ENCODE results near the gene RAB43.

Gene RAB43

DNA sequence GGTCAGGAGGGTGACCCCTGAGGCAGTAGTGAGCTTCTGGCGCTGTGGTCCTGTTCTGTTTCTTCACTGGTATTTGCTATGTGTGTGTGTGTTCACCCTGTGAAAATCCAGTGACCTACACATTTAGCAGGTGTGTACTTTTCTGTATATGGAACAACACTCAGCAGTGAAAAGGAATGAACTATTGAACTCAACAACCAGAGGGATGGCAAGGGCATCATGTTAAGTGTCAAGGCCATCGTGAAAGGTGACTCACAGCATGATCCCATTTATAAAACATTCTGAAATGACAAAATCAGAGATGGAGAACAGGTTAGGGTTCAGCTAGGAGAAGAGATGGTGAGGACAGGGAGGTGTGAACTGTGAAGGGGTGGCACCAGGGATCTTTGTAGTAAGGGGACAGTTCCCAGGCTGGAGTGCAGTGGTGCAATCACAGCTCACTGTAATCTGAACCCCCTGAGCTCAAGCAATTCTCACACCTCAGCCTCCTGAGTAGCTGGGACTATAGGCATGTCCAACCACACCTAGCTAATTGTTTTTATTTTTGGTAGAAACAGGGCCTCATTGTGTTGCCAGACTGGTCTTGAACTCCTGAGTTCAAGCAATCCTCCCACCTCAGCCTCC lies 10.0 kb upstream of the RAB43 start:
- no peaks in the 10 kb centered on the region for H3K27me3 Mint-ChIP-seq
- no peak for DNase-seq

DNA sequence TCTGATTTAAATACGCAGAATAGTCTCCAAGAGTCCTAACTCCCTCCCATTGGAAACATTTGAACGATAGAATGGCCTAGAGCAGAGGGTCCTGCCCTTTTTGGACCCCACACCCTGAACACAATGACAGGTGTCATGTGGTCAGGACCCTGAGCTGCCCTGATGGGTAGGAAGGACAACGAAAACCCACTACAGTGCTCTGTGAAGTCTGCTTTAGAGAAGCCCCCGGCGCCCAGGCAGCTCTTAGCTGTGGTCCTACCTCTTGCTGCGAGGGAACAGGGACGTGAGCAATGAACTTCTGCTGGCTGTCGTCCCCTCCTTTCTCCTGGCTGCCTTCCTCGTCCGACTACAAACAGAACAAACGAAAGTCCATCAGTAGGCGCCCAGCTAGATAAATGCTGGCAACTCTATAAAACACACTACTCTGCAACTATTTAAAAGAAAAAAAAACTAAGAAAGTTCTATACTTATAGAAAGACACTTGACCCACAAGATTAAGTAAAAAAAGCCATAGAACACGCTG lies 8.7 kb upstream of the RAB43 start:
- no peaks in the 10 kb centered on the region for H3K27me3 Mint-ChIP-seq
- H3K36me3 Mint-ChIP-seq, result peaks cover 52% of the 10 kb centered on the region
- DNase-seq, result no peak
- peaks cover 6% of the 10 kb centered on the region for H3K4me1 Mint-ChIP-seq
- H3K4me3 Mint-ChIP-seq, result no peak overlapping the region
- no peaks in the 10 kb centered on the region for H3K9me3 Mint-ChIP-seq
- CTCF ChIA-PET, result interaction anchor here (1.1 kb wide), 1 partner anchor 77 kb away, joined by 4 read pairs; no protein-coding TSS in a partner anchor
- no peak overlapping the region for H3K27ac Mint-ChIP-seq

More for the DNA sequence above, 10.0 kb upstream of the RAB43 start:
- H3K27ac Mint-ChIP-seq, result no peak overlapping the region
- no peaks in the 10 kb centered on the region for H3K9me3 Mint-ChIP-seq
- H3K4me3 Mint-ChIP-seq, result no peak overlapping the region
- CTCF ChIA-PET, result interaction anchor here (0.6 to 1.5 kb wide), 3 partner anchors 9 to 80 kb away, joined by 3 to 7 read pairs (median 4); no protein-coding TSS in a partner anchor
- peaks cover 6% of the 10 kb centered on the region for H3K4me1 Mint-ChIP-seq
- peaks cover 54% of the 10 kb centered on the region for H3K36me3 Mint-ChIP-seq

DNA sequence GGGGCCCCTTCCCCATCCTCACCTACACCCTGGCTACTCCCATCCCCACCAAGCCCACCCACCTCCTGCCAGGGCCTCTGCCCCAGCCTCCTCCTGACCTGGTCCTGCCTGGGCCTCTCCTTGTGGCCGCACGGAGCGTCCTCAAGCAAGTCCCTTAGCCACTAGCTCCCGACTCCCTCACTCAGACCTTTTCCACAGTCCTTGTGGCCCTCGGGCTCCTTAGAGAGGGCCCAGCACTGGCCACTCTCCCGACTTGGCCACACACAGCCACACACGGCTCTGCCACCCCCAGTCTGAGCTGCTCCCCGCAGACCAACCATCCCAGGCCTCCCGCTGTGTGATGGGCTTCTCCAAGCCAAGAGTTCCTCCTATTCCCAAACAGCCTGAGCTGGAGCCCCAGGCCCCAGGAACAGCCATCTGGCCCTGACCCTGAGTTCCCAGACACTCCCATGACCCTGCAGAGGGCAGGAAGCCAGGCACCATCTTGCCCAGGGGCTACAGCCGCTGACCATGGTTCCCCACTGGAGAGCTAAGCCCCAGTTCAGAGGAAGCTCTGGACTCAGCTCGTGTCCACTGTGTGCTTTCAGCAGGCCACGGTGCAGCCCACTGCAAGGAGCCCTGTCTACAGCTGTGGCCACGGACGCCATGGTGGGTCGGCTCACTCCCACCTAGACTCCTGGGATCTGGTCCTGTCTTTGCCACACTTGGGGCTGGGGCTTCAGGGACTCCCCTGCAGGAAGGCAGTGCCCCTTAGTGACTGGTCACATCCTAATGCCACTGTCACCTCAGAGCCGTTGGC lies 7.0 kb upstream of the RAB43 start:
- CTCF ChIA-PET, result interaction anchor here (0.6 to 1.2 kb wide), 2 partner anchors 75 to 117 kb away, joined by 3 read pairs; no protein-coding TSS in a partner anchor
- Mint-ChIP-seq H3K4me3 (no peak overlapping the region), H3K27me3 (no peaks in the 10 kb centered on the region), H3K36me3 (peaks cover 43% of the 10 kb centered on the region), H3K27ac (no peak overlapping the region), H3K9me3 (no peaks in the 10 kb centered on the region), H3K4me1 (peaks cover 6% of the 10 kb centered on the region)
- DNase-seq, result no peak

DNA sequence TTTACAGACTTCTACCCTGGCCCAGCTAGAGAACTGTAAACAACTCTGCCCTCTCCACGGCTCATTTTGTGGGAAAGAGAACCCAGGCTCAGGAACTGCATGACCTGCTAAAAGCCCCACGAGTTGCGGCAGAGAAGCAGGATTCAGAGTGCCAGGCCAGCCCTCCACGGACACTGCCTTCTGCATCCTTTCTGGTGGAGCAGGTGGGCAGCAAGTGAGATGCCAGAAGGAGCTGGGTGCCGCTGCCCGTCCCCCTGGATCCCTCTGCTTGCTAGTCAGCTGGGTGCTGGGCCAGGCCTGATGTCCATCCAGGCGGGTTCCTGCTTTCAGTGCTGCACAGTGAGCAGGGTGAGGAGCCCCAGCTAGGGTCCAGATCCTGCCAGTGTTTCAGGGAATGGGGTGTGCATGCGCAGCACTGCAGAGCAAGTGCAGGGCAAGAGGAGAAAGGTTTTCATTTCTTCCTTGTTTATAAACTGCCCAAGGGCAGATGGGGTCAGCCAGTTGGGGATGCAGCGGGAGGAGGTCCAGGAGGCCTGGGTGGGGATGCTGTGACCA lies 5.2 kb upstream of the RAB43 start:
- CTCF ChIA-PET, result interaction anchor here (1.2 kb wide), 1 partner anchor 73 kb away, joined by 4 read pairs; no protein-coding TSS in a partner anchor
- Mint-ChIP-seq H3K36me3 (peaks cover 27% of the 10 kb centered on the region), H3K27ac (no peak overlapping the region), H3K4me3 (no peak overlapping the region), H3K9me3 (no peaks in the 10 kb centered on the region), H3K27me3 (no peaks in the 10 kb centered on the region), H3K4me1 (peaks cover 15% of the 10 kb centered on the region)
- no peak for DNase-seq

- DNase-seq, result no peak
- H3K4me1 Mint-ChIP-seq, result peaks cover 22% of the 10 kb centered on the region
- CTCF ChIA-PET, result interaction anchor here (0.8 to 6.0 kb wide), 6 partner anchors 9 to 153 kb away, joined by 3 to 60 read pairs (median 4); no protein-coding TSS in a partner anchor
- peak overlapping the region; percentile 78 for H3K4me3 Mint-ChIP-seq
- H3K9me3 Mint-ChIP-seq, result no peaks in the 10 kb centered on the region
- H3K36me3 Mint-ChIP-seq, result peaks cover 30% of the 10 kb centered on the region
- peak overlapping the region; percentile 82 for H3K27ac Mint-ChIP-seq
- H3K27me3 Mint-ChIP-seq, result no peaks in the 10 kb centered on the region
Observed at GRCh38 chr3:129123314-129124060, 1.9 kb upstream of the RAB43 start.

- DNase-seq, result no peak
- CTCF ChIA-PET, result interaction anchor here (0.6 to 6.0 kb wide), 9 partner anchors 10 to 247 kb away, joined by 3 to 60 read pairs (median 4); a partner anchor contains a TSS
- peak overlapping the region; percentile 78 for H3K4me3 Mint-ChIP-seq
- H3K27ac Mint-ChIP-seq, result peak overlapping the region; percentile 82
- peaks cover 32% of the 10 kb centered on the region for H3K4me1 Mint-ChIP-seq
- peaks cover 33% of the 10 kb centered on the region for H3K36me3 Mint-ChIP-seq
- no peaks in the 10 kb centered on the region for H3K27me3 Mint-ChIP-seq
- H3K9me3 Mint-ChIP-seq, result no peaks in the 10 kb centered on the region
Observed at GRCh38 chr3:129122412-129123011, 908 bp upstream of the RAB43 start.

GRCh38 chr3:129121016-129121791 lies 400 bp downstream of the RAB43 start:
- Mint-ChIP-seq H3K36me3 (peaks cover 42% of the 10 kb centered on the region), H3K4me3 (peak overlapping the region; percentile 91), H3K9me3 (no peaks in the 10 kb centered on the region), H3K27ac (peak overlapping the region; percentile 98), H3K4me1 (peaks cover 45% of the 10 kb centered on the region), H3K27me3 (no peaks in the 10 kb centered on the region)
- DNase-seq, result no peak
- CTCF ChIA-PET, result interaction anchor here (0.9 to 6.0 kb wide), 10 partner anchors 9 to 195 kb away, joined by 3 to 60 read pairs (median 6); a partner anchor contains a TSS

DNA sequence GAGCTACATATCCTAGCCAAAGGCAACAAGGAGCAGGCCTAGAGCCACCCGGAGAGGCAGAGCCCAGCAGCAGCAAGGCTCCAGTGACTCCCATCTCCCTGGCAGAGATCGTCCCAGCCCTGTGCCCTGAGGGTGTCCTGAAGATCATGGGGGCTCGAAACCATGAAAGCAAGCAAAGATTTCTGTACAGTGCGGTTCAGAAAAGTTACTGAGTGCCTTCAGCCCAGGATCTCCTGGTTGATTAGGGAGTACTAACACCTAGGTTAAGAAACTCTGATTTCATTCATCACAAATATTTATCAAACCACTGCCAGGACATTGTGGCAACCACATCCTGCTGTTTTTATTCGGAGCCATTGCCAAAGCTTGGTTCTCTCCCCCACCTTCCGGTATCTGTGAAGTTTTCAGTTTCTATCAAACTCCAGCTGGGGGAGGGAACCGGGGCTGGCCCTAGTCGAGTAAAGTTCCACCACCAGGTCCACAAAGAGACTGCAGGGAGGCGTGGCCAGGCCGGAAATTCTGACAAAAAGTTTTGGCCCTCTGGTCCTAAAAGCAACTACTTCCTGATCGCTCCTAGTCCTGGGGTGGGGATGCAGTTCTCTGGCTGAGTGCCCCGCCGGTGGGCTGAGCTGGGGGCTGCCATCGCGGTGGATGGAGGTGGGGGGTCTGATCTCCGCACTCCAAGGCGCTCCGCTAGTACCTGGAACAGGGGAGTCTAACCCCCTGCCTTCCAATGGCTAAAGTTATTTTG lies 1.2 kb downstream of the RAB43 start:
- CTCF ChIA-PET, result interaction anchor here (0.9 to 6.0 kb wide), 10 partner anchors 8 to 152 kb away, joined by 3 to 60 read pairs (median 6); no protein-coding TSS in a partner anchor
- Mint-ChIP-seq H3K27ac (peak overlapping the region; percentile 98), H3K9me3 (no peaks in the 10 kb centered on the region), H3K27me3 (no peaks in the 10 kb centered on the region), H3K4me3 (peak overlapping the region; percentile 91), H3K36me3 (peaks cover 48% of the 10 kb centered on the region), H3K4me1 (peaks cover 53% of the 10 kb centered on the region)
- peak; percentile 98 for DNase-seq

GRCh38 chr3:129119365-129120100 lies 2.1 kb downstream of the RAB43 start:
- H3K27ac Mint-ChIP-seq, result peak overlapping the region; percentile 98
- DNase-seq, result peak; percentile 53
- peaks cover 53% of the 10 kb centered on the region for H3K36me3 Mint-ChIP-seq
- peak overlapping the region; percentile 91 for H3K4me3 Mint-ChIP-seq
- no peaks in the 10 kb centered on the region for H3K27me3 Mint-ChIP-seq
- CTCF ChIA-PET, result interaction anchor here (0.6 to 6.0 kb wide), 10 partner anchors 12 to 149 kb away, joined by 3 to 60 read pairs (median 5); no protein-coding TSS in a partner anchor
- H3K4me1 Mint-ChIP-seq, result peaks cover 60% of the 10 kb centered on the region
- H3K9me3 Mint-ChIP-seq, result no peaks in the 10 kb centered on the region

DNA sequence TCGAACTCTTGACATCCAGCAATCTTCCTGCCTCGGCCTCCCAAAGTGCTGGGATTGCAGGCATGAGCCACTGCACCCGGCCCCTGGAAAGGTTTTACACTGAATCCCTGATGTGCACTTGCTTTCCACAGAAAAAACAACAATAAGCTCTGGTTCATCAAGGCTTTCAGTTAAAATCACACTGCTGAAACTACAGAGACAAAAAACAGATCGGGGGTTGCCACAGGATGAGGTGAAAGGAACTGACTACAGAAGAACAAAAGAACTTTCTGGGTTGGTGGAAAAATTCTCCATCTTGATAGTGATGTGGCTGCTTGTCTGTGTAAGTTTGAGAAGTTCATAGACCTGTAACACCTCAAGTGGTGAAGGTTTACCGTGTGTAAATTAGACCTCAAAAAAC lies 2.9 kb downstream of the RAB43 start:
- Mint-ChIP-seq H3K27me3 (no peaks in the 10 kb centered on the region), H3K36me3 (peaks cover 61% of the 10 kb centered on the region), H3K4me3 (peak overlapping the region; percentile 91), H3K9me3 (no peaks in the 10 kb centered on the region), H3K27ac (peak overlapping the region; percentile 98), H3K4me1 (peaks cover 68% of the 10 kb centered on the region)
- DNase-seq, result peak; percentile 70
- CTCF ChIA-PET, result interaction anchor here (1.1 to 6.0 kb wide), 6 partner anchors 12 to 148 kb away, joined by 4 to 60 read pairs (median 5); no protein-coding TSS in a partner anchor

DNA sequence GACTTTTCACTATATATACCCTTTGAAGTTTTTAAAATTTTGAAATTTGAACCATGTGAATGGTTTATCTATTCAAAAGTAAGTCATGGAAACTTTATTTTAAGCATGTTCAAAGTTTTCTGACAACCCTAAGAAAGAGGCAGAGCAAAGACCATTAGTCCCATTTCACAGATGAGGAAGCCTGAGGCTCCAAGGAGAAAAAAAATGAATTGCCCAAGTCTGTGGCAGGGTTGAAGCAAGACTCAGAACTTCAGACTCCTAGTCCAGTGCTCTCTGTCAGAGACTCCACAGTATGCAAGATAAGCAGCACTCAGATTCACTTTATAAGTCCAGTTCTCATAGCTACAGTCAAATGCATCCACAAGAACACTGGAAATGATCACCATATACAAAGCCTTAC lies 4.5 kb downstream of the RAB43 start:
- Mint-ChIP-seq H3K27ac (peak overlapping the region; percentile 98), H3K4me1 (peaks cover 69% of the 10 kb centered on the region), H3K9me3 (no peaks in the 10 kb centered on the region), H3K4me3 (peak overlapping the region; percentile 91), H3K36me3 (peaks cover 74% of the 10 kb centered on the region), H3K27me3 (no peaks in the 10 kb centered on the region)
- peak; percentile 1 for DNase-seq
- CTCF ChIA-PET, result interaction anchor here (0.8 to 1.9 kb wide), 4 partner anchors 10 to 147 kb away, joined by 3 to 5 read pairs (median 4); no protein-coding TSS in a partner anchor
